Measurements from ENCODE around the gene DPH1.

Gene DPH1

DNA sequence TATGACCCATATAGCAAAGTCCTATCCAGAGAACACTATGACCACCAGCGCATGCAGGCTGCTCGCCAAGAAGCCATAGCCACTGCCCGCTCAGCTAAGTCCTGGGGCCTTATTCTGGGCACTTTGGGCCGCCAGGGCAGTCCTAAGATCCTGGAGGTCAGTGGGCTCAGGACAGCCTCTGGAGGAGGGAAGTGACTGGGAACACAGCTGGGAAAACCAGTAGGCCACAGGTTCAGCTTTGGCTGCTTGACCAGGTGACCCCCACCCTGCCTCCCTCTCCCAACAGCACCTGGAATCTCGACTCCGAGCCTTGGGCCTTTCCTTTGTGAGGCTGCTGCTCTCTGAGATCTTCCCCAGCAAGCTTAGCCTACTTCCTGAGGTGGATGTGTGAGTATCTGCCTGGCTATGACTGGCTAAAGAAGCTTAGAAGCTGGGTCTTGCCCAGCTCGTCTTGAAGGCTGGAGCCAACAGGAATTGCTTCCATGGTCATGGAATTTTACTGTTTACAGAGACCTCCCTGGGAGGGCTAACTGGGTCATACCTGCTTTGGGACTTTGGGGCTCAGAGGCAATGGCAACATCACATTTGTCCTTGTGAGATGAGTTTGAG, 10.4 kb downstream of the DPH1 start:
- TF ChIP-seq, protein P1, sequence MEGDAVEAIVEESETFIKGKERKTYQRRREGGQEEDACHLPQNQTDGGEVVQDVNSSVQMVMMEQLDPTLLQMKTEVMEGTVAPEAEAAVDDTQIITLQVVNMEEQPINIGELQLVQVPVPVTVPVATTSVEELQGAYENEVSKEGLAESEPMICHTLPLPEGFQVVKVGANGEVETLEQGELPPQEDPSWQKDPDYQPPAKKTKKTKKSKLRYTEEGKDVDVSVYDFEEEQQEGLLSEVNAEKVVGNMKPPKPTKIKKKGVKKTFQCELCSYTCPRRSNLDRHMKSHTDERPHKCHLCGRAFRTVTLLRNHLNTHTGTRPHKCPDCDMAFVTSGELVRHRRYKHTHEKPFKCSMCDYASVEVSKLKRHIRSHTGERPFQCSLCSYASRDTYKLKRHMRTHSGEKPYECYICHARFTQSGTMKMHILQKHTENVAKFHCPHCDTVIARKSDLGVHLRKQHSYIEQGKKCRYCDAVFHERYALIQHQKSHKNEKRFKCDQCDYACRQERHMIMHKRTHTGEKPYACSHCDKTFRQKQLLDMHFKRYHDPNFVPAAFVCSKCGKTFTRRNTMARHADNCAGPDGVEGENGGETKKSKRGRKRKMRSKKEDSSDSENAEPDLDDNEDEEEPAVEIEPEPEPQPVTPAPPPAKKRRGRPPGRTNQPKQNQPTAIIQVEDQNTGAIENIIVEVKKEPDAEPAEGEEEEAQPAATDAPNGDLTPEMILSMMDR (conservative IDR thresholded peaks at IDR 0.05): no peak
- peak overlapping the region; percentile 94 for H3K27ac ChIP-seq

DNA sequence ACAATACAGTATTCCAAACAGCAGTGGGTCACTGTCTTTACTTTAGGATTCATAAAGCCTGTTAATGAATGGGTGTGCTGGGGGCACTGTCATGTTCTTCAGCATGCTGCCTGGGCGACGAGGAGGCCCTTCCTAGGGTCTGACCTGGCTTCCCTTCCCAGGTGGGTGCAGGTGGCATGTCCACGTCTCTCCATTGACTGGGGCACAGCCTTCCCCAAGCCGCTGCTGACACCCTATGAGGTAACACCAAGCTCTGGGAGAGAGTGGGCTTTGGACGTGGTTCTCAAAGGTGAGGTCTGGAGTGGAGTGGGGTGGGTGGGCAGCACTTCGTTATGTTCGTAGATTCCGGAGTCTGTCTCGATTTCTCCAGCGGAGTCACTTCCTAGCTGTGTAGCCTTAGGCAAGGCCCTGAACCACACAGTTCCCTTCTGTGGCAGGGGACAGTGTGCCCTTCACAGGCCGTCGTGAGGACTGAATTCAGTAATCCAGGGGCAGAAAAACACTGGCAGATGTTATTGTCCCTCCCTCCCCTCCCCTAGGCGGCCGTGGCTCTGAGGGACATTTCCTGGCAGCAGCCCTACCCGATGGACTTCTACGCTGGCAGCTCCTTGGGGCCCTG, 11.1 kb downstream of the DPH1 start:
- H3K27ac ChIP-seq: peak overlapping the region; percentile 94
- TF ChIP-seq, protein P1 (conservative IDR thresholded peaks at IDR 0.05): no peak

DNA sequence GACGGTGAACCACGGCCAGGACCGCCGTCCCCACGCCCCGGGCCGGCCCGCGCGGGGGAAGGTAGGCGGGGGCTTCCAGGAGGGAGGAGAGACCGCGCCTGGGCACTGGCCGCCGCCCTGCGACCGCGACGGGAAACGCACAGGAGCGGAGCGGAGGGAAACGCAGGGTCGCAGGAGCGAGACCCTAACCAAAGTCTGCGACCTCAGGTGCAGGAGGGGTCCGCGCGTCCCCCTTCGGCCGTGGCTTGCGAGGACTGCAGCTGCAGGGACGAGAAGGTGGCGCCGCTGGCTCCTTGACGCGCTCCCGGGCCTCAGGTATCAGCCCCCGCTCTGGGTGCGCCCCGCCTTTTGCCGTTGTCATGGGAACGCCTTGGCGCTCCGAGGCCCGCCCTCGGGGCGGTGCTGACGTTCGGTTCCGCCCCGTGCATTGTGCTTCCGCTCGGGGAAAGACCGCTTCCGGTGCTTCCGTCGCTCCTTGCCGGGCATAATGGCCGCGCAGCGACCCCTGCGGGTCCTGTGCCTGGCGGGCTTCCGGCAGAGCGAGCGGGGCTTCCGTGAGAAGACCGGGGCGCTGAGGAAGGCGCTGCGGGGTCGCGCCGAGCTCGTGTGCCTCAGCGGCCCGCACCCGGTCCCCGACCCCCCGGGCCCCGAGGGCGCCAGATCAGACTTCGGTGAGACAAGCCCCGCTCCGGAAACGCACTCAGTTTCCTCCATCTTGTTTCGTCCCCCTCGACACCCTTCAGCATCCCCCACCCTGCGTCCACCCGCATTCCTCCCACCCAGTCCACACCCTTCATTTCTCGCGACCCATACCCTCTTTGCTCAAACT, 11.8 kb downstream of the DPH1 start, which contains the start of gene OVCA2:
TSS of gene OVCA2 (plus strand) at position 462 of the 829 bp plus-strand sequence. CDS start at position 488, 26 bp downstream.
- TF ChIP-seq, protein P1 (conservative IDR thresholded peaks at IDR 0.05): peak; percentile 59
- H3K27ac ChIP-seq: peak within 1 kb of the TSS; percentile 94

DNA sequence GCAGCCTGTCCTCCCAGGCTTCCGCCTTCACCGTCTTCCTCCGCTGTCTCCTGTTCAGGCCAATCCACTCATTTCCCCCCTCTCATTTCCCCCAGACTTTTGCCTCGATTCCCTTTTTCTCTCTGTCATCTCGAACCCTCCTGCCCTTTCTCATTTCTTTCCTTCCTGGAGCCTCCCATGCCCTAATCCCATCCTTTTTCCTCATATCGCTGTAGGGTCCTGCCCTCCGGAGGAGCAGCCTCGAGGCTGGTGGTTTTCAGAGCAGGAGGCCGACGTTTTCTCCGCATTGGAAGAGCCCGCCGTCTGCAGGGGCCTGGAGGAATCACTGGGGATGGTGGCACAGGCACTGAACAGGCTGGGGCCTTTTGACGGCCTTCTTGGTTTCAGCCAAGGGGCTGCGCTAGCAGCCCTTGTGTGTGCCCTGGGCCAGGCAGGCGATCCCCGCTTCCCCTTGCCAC, 12.5 kb downstream of the DPH1 start:
- TF ChIP-seq, protein P1 (conservative IDR thresholded peaks at IDR 0.05): no peak; the same call in 1 of the 2 replicates
- H3K27ac ChIP-seq: peak overlapping the region; percentile 94

DNA sequence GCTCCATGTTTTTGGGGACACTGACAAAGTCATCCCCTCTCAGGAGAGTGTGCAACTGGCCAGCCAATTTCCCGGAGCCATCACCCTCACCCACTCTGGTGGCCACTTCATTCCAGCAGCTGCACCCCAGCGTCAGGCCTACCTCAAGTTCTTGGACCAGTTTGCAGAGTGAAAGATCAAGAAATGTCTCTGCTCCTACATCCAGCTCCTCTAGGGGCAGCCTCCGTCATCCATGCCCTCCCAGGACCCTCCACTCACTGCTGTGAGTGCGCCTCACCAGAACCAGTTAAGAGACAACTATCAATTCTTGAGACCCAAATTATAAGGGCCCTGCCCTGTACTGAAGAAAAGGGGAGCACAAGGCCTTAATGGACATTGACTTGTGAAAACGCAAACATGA, 13.0 kb downstream of the DPH1 start:
- peak overlapping the region; percentile 94 for H3K27ac ChIP-seq
- TF ChIP-seq, protein P1 (conservative IDR thresholded peaks at IDR 0.05): no peak

DNA sequence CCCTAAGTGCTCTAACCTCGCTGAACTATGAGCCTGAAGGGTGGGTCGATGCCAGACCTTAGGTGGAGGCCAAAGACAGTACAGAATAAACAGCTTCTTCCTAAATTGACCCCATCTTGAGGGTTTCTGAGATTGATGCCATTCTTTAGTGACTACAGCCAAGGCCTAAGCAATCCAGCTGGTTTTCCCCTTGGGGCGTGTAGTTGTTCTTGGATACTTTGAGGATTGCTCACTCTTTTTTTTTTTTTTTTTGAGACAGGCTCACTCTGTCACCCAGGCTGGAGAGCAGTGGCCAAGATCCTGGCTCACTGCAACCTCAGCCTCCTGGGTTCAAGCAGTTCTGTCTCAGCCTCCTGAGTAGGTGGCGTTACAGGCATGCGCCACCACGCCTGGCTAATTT, 13.8 kb downstream of the DPH1 start:
- TF ChIP-seq, protein P1 (conservative IDR thresholded peaks at IDR 0.05): no peak
- H3K27ac ChIP-seq: no peak overlapping the region; the same call in 1 of the 2 replicates
